ENCODE data around the gene TBC1D14. TPM values are rescaled to one million over a fixed set of nuclear protein-coding genes. Genes with fewer than 3 reads are reported as not detected.
A peak's percentile ranks its signal among the peaks of the same experiment; 100 is the strongest.

Gene TBC1D14
- total RNA-seq, 2 experiments from 2014 or later, result 36.7 to 44.0 TPM

- intact Hi-C loops (cut with DNase I, micrococcal nuclease), result no loop called here
- peaks cover 45% of the 10 kb centered on the region for H3K36me3 Mint-ChIP-seq (ENCODE audit: low read depth)
- no peak overlapping the region for H3K4me3 Mint-ChIP-seq
- no peaks in the 10 kb centered on the region for H3K9me3 Mint-ChIP-seq (ENCODE audit: low read depth)
- no peak for ATAC-seq
- POLR2A ChIA-PET, result no interaction called here
- H3K4me1 Mint-ChIP-seq, result peaks cover 67% of the 10 kb centered on the region
- H3K27me3 Mint-ChIP-seq, result no peaks in the 10 kb centered on the region
- CTCF ChIA-PET, result interaction anchor here (0.9 to 2.2 kb wide), 3 partner anchors 11 to 42 kb away, joined by 3 to 8 read pairs (median 3); no protein-coding TSS in a partner anchor
- no peak overlapping the region for H3K27ac Mint-ChIP-seq
- DNase-seq, result no peak
Measured at GRCh38 chr4:6929812-6930464, 20.3 kb downstream of the TBC1D14 start.

DNA sequence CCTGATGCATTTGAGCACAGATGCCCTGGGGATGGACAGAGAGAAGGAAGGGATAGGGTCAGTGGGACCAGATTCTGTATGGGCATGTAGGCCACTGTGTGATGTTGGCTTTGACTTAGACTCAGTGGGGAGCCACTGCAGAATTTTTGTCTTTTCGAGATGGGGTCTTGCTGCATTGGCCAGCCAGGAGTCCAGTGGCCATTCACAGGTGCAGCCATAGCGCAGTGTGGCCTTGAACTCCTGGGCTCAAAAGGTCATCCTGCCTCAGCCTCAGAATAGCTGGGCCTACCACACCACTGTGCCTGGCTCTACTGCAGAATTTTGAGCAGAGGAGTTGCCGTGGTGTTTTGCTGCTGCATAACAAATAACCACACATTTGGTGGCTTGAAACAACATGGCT, 22.8 kb downstream of the TBC1D14 start:
- DNase-seq, result no peak
- H3K4me3 Mint-ChIP-seq, result no peak overlapping the region
- ChIA-PET CTCF (no interaction called here), POLR2A (no interaction called here)
- peaks cover 56% of the 10 kb centered on the region for H3K4me1 Mint-ChIP-seq
- peaks cover 37% of the 10 kb centered on the region for H3K36me3 Mint-ChIP-seq (ENCODE audit: low read depth)
- no peak for ATAC-seq
- intact Hi-C loops (cut with DNase I, micrococcal nuclease), result no loop called here
- H3K27me3 Mint-ChIP-seq, result no peaks in the 10 kb centered on the region
- no peaks in the 10 kb centered on the region for H3K9me3 Mint-ChIP-seq (ENCODE audit: low read depth)
- no peak overlapping the region for H3K27ac Mint-ChIP-seq

GRCh38 chr4:6932918-6933317, 23.3 kb downstream of the TBC1D14 start:
- Mint-ChIP-seq H3K9me3 (ENCODE audit: low read depth) (no peaks in the 10 kb centered on the region), H3K27me3 (no peaks in the 10 kb centered on the region), H3K4me3 (no peak overlapping the region), H3K36me3 (ENCODE audit: low read depth) (peaks cover 37% of the 10 kb centered on the region), H3K4me1 (peaks cover 56% of the 10 kb centered on the region), H3K27ac (no peak overlapping the region)
- DNase-seq, result no peak
- no peak for ATAC-seq
- intact Hi-C loops (cut with DNase I, micrococcal nuclease), result no loop called here
- ChIA-PET POLR2A (no interaction called here), CTCF (no interaction called here)

GRCh38 chr4:6933691-6934430, 24.2 kb downstream of the TBC1D14 start:
- Mint-ChIP-seq H3K4me3 (no peak overlapping the region), H3K4me1 (peaks cover 49% of the 10 kb centered on the region), H3K36me3 (ENCODE audit: low read depth) (peaks cover 37% of the 10 kb centered on the region), H3K27ac (peak overlapping the region; percentile 33), H3K27me3 (no peaks in the 10 kb centered on the region), H3K9me3 (ENCODE audit: low read depth) (no peaks in the 10 kb centered on the region)
- intact Hi-C loops (cut with DNase I, micrococcal nuclease), result no loop called here
- ATAC-seq (peak; percentile 23), DNase-seq (no peak)
- ChIA-PET CTCF (interaction anchor here (1.0 kb wide), 1 partner anchor 17 kb away, joined by 6 read pairs; no protein-coding TSS in a partner anchor), POLR2A (no interaction called here)

DNA sequence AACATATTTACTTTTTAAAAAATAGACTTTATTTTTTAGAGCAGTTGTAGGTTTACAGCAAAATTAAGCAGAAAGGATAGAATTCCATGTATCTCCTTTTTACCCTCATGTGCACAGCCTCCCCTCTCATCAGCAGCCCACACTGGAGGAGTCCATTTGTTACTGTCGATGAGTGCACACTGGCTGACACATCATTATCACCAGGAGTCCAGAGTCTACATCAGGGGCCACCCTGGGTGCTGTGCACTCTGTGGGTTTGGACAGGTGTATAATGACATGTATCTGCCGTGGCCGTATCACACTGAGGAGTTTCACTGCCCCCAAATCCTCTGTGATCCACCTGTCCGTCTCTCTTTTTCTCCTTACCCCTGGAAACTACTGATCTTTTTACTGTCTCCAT, 26.3 kb downstream of the TBC1D14 start:
- H3K4me3 Mint-ChIP-seq, result no peak overlapping the region
- no peaks in the 10 kb centered on the region for H3K27me3 Mint-ChIP-seq
- peaks cover 57% of the 10 kb centered on the region for H3K4me1 Mint-ChIP-seq

DNA sequence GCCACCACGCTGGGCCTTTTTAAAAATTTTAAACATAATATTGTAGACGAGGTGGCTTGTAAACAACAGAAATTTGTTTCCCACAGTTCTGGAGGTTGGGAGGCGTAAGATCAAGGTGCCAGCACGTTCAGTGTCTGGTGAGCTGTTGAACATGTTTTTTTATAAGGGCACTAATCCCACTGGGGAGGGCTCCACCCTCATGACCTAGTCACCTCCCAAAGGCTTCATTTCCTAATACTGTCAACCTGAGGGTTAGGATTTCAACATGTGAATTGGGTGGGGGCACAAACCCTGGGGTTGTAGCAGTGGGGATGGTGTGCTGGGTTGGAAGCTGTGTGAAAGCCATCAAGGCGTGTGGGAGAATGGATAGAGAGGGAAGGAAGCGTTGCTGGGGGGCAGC, 27.6 kb downstream of the TBC1D14 start:
- CTCF ChIA-PET, result interaction anchor here (1.3 kb wide), 1 partner anchor 14 kb away, joined by 5 read pairs; no protein-coding TSS in a partner anchor
- Mint-ChIP-seq H3K27ac (no peak overlapping the region), H3K4me1 (peaks cover 67% of the 10 kb centered on the region)

More for the DNA sequence above, 26.3 kb downstream of the TBC1D14 start:
- Mint-ChIP-seq H3K36me3 (ENCODE audit: low read depth) (peaks cover 31% of the 10 kb centered on the region), H3K9me3 (ENCODE audit: low read depth) (no peaks in the 10 kb centered on the region), H3K27ac (no peak overlapping the region)
- intact Hi-C loops (cut with DNase I, micrococcal nuclease), result no loop called here
- CTCF ChIA-PET, result no interaction called here
- ATAC-seq (no peak), DNase-seq (no peak)
- POLR2A ChIA-PET, result no interaction called here

DNA sequence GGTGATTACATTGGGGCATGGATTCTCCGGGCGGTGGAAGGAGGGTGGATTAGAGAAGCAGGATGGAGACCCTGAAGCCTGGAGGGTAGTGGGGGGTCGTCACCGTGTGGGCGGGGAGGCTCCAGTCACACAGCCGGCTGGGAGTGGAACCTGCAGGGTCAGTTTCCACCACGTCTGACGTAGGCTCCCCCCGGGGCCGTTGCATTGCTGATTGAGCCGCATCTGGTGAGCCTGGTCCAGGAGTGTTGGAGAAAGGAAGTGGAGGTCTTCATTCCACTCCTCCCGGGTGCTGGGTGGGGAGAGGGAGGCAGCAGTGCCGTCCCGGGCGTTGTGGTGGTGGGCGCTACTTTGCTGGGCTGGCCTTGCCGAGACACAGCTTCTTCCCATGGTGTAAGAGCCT, 28.1 kb downstream of the TBC1D14 start:
- POLR2A ChIA-PET, result no interaction called here
- no peak for ATAC-seq

More for the DNA sequence above, 27.6 kb downstream of the TBC1D14 start:
- Mint-ChIP-seq H3K36me3 (ENCODE audit: low read depth) (peaks cover 24% of the 10 kb centered on the region), H3K27me3 (no peaks in the 10 kb centered on the region), H3K4me3 (no peak overlapping the region), H3K9me3 (ENCODE audit: low read depth) (no peaks in the 10 kb centered on the region)
- DNase-seq (no peak), ATAC-seq (no peak)
- POLR2A ChIA-PET, result no interaction called here
- intact Hi-C loops (cut with DNase I, micrococcal nuclease), result no loop called here

DNA sequence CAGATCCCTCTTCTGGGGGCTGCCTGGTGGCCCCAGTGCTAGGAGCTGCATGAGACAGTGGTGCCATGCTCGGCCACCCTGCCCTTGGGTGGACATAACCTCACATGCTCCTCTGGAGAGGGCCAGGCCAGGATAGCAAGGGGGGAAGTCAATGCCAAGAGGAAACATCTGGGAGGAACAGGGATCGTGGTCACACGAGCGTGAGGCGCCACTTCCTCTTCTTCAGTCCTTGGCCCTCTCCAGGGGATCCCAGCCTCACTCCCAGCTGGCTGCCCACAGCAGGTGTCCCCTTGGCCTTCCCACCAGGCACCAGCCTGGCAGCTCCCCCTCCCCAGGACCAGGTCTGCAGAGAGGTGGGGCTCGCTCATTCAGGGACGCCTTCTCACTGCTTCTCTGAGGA, 28.6 kb downstream of the TBC1D14 start:
- peaks cover 77% of the 10 kb centered on the region for H3K4me1 Mint-ChIP-seq
- no peaks in the 10 kb centered on the region for H3K9me3 Mint-ChIP-seq (ENCODE audit: low read depth)
- DNase-seq (no peak), ATAC-seq (no peak)
- peaks cover 21% of the 10 kb centered on the region for H3K36me3 Mint-ChIP-seq (ENCODE audit: low read depth)
- ChIA-PET POLR2A (no interaction called here), CTCF (no interaction called here)
- no peak overlapping the region for H3K4me3 Mint-ChIP-seq
- H3K27me3 Mint-ChIP-seq, result no peaks in the 10 kb centered on the region
- no peak overlapping the region for H3K27ac Mint-ChIP-seq
- intact Hi-C loops (cut with DNase I, micrococcal nuclease), result no loop called here

More for the DNA sequence above, 28.1 kb downstream of the TBC1D14 start:
- Mint-ChIP-seq H3K4me3 (no peak overlapping the region), H3K9me3 (ENCODE audit: low read depth) (no peaks in the 10 kb centered on the region), H3K36me3 (ENCODE audit: low read depth) (peaks cover 22% of the 10 kb centered on the region), H3K27me3 (no peaks in the 10 kb centered on the region), H3K4me1 (peaks cover 72% of the 10 kb centered on the region), H3K27ac (no peak overlapping the region)
- intact Hi-C loops (cut with DNase I, micrococcal nuclease), result no loop called here
- no peak for DNase-seq
- CTCF ChIA-PET, result interaction anchor here (1.3 kb wide), 1 partner anchor 15 kb away, joined by 5 read pairs; no protein-coding TSS in a partner anchor

- POLR2A ChIA-PET, result no interaction called here
- no peak overlapping the region for H3K27ac Mint-ChIP-seq
- no peaks in the 10 kb centered on the region for H3K9me3 Mint-ChIP-seq (ENCODE audit: low read depth)
- H3K4me1 Mint-ChIP-seq, result peaks cover 77% of the 10 kb centered on the region
- H3K4me3 Mint-ChIP-seq, result no peak overlapping the region
- intact Hi-C loops (cut with DNase I, micrococcal nuclease), result no loop called here
- no peak for ATAC-seq
- CTCF ChIA-PET, result no interaction called here
- H3K27me3 Mint-ChIP-seq, result no peaks in the 10 kb centered on the region
- DNase-seq, result no peak
- H3K36me3 Mint-ChIP-seq (ENCODE audit: low read depth), result peaks cover 16% of the 10 kb centered on the region
Measured at GRCh38 chr4:6938647-6939271, 29.1 kb downstream of the TBC1D14 start.

DNA sequence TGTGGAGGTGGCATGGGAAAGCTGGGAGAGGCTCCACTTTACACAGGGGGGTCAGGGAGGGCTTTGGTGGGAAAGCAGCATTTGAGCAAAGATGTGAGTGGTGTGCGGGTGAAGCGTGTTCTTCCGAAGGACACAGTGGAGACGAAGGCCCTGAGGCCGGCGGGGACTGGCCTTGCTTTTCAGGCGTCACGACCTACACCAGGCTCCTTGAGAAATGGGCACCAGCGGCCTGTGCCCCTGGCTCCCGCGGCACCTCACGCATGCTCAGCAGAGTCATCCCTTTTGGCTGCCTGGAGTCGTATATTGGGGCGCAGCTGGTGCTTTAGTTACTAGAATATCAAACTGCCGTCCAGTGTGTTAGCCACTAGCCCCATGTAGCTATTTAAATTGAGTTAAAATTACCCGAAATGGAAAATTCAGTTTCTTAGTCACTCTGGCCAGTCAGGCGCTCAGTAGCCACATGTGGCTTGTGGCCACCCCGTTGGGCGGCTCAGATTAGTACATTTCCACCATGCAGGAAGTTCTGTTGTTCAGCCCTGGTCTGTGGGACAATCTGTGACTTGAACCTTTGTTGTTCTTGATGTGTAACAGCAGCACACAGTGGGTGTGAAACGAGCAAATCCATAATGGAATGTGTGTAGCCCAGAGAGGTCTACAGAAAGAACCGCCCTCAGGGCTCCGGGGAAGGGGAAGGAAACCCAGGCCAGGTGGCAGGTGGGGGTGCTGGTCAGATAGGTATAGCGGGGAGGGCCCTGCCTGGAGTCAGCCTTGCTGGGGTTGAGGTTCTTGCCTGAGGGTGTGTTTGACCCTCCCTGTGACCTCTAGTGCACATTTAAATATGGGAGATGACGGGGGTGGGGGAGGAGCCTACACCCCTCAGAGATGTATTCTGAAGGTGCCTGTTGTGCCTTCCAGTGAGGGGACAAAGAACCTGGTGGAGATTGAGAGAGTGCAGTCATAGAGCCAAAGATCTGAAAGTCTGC, 30.4 kb downstream of the TBC1D14 start:
- ChIA-PET CTCF (no interaction called here), POLR2A (no interaction called here)
- Mint-ChIP-seq H3K4me3 (no peak overlapping the region), H3K27ac (peak overlapping the region; percentile 66), H3K27me3 (no peaks in the 10 kb centered on the region), H3K4me1 (peaks cover 72% of the 10 kb centered on the region), H3K9me3 (ENCODE audit: low read depth) (no peaks in the 10 kb centered on the region), H3K36me3 (ENCODE audit: low read depth) (peaks cover 11% of the 10 kb centered on the region)
- no peak for ATAC-seq
- intact Hi-C loops (cut with DNase I, micrococcal nuclease), result no loop called here
- DNase-seq, result no peak

GRCh38 chr4:6940744-6941137, 31.1 kb downstream of the TBC1D14 start:
- intact Hi-C loops (cut with DNase I, micrococcal nuclease), result no loop called here
- ChIA-PET POLR2A (no interaction called here), CTCF (interaction anchor here (1.4 to 1.6 kb wide), 3 partner anchors 26 to 34 kb away, joined by 3 to 6 read pairs (median 5); partner anchors contain the start of gene TBC1D14)
- Mint-ChIP-seq H3K36me3 (ENCODE audit: low read depth) (peaks cover 7% of the 10 kb centered on the region), H3K9me3 (ENCODE audit: low read depth) (no peaks in the 10 kb centered on the region), H3K4me1 (peaks cover 67% of the 10 kb centered on the region), H3K27me3 (no peaks in the 10 kb centered on the region), H3K27ac (peak overlapping the region; percentile 66), H3K4me3 (no peak overlapping the region)
- ATAC-seq (no peak), DNase-seq (no peak)
